PC-3 (cell line): ENCODE data around the gene TXN2. TPM values are rescaled to one million over a fixed set of nuclear protein-coding genes. Genes with fewer than 3 reads are reported as not detected.

Source experiments
- ATAC-seq: fragments of 200-7000 bp; cut with Tn5 transposase; 2 replicates; pipeline ENCODE4 v1.9.1; 2020; ENCODE audit warnings: mild to moderate bottlenecking, moderate library complexity
- BruUV-seq: library from RNA; stranded (reverse); fragments of 400-500 nt; replicated peaks from 2 replicates; lab custom pipeline; 2021; lab: Mats Ljungman, UMichigan
- CTCF ChIA-PET: fragments of 300-600 bp; sonication (Branson Sonifier 250); formaldehyde crosslinking; loops from one replicate; lab custom pipeline; 2022; ENCODE audit warnings: antibody characterized with exemption; lab: Charles Lee
- POLR2A ChIA-PET: fragments of 300-600 bp; sonication (Branson Sonifier 250); formaldehyde crosslinking; loops from one replicate; lab custom pipeline; 2022; ENCODE audit warnings: antibody characterized with exemption; ENCODE audit not compliant: unreplicated experiment; lab: Charles Lee
- DNase-seq: peaks from one replicate; pipeline ENCODE4 v3.0.0-alpha.2; 2015
- H2AFZ ChIP-seq: fragments of 300-600 bp; sonication (generic); 2 replicates; pipeline ENCODE4 v1.6.0; 2016; ENCODE audit warnings: antibody characterized with exemption, low read length
- H3F3A ChIP-seq: fragments of 300-600 bp; sonication (generic); one replicate; pipeline ENCODE4 v1.6.0; 2017; ENCODE audit warnings: antibody characterized with exemption, low read length, control low read depth, mild to moderate bottlenecking; ENCODE audit not compliant: unreplicated experiment
- H3K27ac ChIP-seq: fragments of 300-600 bp; sonication (generic); 2 replicates; pipeline ENCODE4 v1.5.1; 2016; ENCODE audit warnings: mild to moderate bottlenecking, low read length
- H3K27me3 ChIP-seq: fragments of 300-600 bp; sonication (generic); 2 replicates; pipeline ENCODE4 v1.6.1; 2016; ENCODE audit warnings: low read length, mixed read lengths
- H3K36me3 ChIP-seq: fragments of 300-600 bp; sonication (generic); 2 replicates; pipeline ENCODE4 v1.6.1; 2016; ENCODE audit warnings: low read depth, mixed run types, low read length, mixed read lengths
- H3K4me1 ChIP-seq: fragments of 300-600 bp; sonication (generic); 2 replicates; pipeline ENCODE4 v1.5.1; 2016; ENCODE audit warnings: low read length; ENCODE audit not compliant: insufficient read depth
- H3K4me2 ChIP-seq: fragments of 300-600 bp; sonication (generic); 2 replicates; pipeline ENCODE4 v1.6.0; 2016; ENCODE audit warnings: low read length
- H3K4me3 ChIP-seq: fragments of 300-600 bp; sonication (generic); 2 replicates; pipeline ENCODE4 v1.5.1; 2016; ENCODE audit warnings: mild to moderate bottlenecking, low read length, mixed read lengths
- H3K79me2 ChIP-seq: fragments of 300-600 bp; sonication (generic); 2 replicates; pipeline ENCODE4 v1.6.1; 2017; ENCODE audit warnings: low read length, mixed read lengths
- H3K9ac ChIP-seq: fragments of 300-600 bp; sonication (generic); 2 replicates; pipeline ENCODE4 v1.6.0; 2016; ENCODE audit warnings: mild to moderate bottlenecking, low read length
- H3K9me2 ChIP-seq: fragments of 300-600 bp; sonication (generic); replicated peaks from 2 replicates; pipeline ENCODE4 v1.6.1; 2016; ENCODE audit warnings: mixed run types, low read length, mixed read lengths
- H3K9me3 ChIP-seq: fragments of 300-600 bp; sonication (generic); 2 replicates; pipeline ENCODE4 v1.6.1; 2016; ENCODE audit warnings: low read length, mixed read lengths
- H4K20me1 ChIP-seq: fragments of 300-600 bp; sonication (generic); 2 replicates; pipeline ENCODE4 v1.6.1; 2016; ENCODE audit warnings: low read length, mixed read lengths
- CTCF ChIP-seq: fragments of 300-600 bp; sonication (generic); conservative IDR thresholded peaks from 2 replicates; pipeline ENCODE4 v1.5.1; 2017; ENCODE audit warnings: antibody characterized with exemption, low read depth, mild to moderate bottlenecking, low read length
- EZH2 ChIP-seq: fragments of 300-600 bp; sonication (generic); IDR thresholded peaks from one replicate; pipeline ENCODE4 v1.6.1; 2017; ENCODE audit warnings: antibody characterized with exemption, mild to moderate bottlenecking, low read length; ENCODE audit not compliant: unreplicated experiment
- EZH2phosphoT487 ChIP-seq: fragments of 300-600 bp; sonication (generic); IDR thresholded peaks from 2 replicates; pipeline ENCODE4 v1.6.1; 2018; ENCODE audit warnings: mild to moderate bottlenecking, antibody characterized with exemption, low read length, borderline replicate concordance
- intact Hi-C: fragments of 100-400 bp; cut with micrococcal nuclease; formaldehyde crosslinking; loops from 2 replicates; pipeline ENCODE4 v1.9.0; 2023
- total RNA-seq: library from RNA; depleted of rRNA; stranded (reverse); fragments of >200 nt; gene quantifications from 2 replicates; pipeline ENCODE4 v1.2.3, GENCODE V29; 2014

Gene TXN2
- total RNA-seq, 1 experiment from 2014 or later, result 49.6 TPM

GRCh38 chr22:36510966-36511881 lies 29.8 kb upstream of the TXN2 start:
- H3K4me2 ChIP-seq, result no peak overlapping the region
- H3K36me3 ChIP-seq, result peaks cover 36% of the 10 kb centered on the region
- DNase-seq (peak; percentile 42), ATAC-seq (peak; percentile 47)
- H4K20me1 ChIP-seq, result 0 out of 2 replicates have a peak, but pooled peaks cover 5% of the 10 kb centered on the region
- no peak overlapping the region for H3K9ac ChIP-seq
- intact Hi-C loops, result no loop called here
- ChIA-PET CTCF (no interaction called here), POLR2A (no interaction called here)
- H2AFZ ChIP-seq, result no peak overlapping the region
- TSS peak; percentile 21 for BruUV-seq
- no peak overlapping the region for H3K27ac ChIP-seq
- no peaks in the 10 kb centered on the region for H3K9me2 ChIP-seq
- H3F3A ChIP-seq, result peaks cover 3% of the 10 kb centered on the region
- no peaks in the 10 kb centered on the region for H3K79me2 ChIP-seq
- peaks cover 9% of the 10 kb centered on the region; the same call in 1 of the 2 replicates for H3K4me1 ChIP-seq
- no peaks in the 10 kb centered on the region for H3K27me3 ChIP-seq
- H3K9me3 ChIP-seq, result no peaks in the 10 kb centered on the region
- no peak overlapping the region for H3K4me3 ChIP-seq
- peak; percentile 62 for TF ChIP-seq CTCF
- TF ChIP-seq EZH2, result no peak
- no peak for TF ChIP-seq EZH2phosphoT487

- no peak overlapping the region for H3K4me3 ChIP-seq
- 0 out of 2 replicates have a peak, but pooled peaks cover 5% of the 10 kb centered on the region for H4K20me1 ChIP-seq
- intact Hi-C loops, result no loop called here
- no TSS peak for BruUV-seq
- DNase-seq (no peak), ATAC-seq (no peak)
- TF ChIP-seq CTCF (no peak), EZH2 (no peak), EZH2phosphoT487 (no peak)
- H3K27ac ChIP-seq, result no peak overlapping the region
- peaks cover 34% of the 10 kb centered on the region for H3K36me3 ChIP-seq
- H3K27me3 ChIP-seq, result no peaks in the 10 kb centered on the region
- H3K9ac ChIP-seq, result no peak overlapping the region
- peaks cover 3% of the 10 kb centered on the region for H3F3A ChIP-seq
- H3K9me2 ChIP-seq, result no peaks in the 10 kb centered on the region
- POLR2A ChIA-PET, result interaction anchor here (0.5 to 0.6 kb wide), 2 partner anchors 9 to 10 kb away, joined by 3 to 5 read pairs; no protein-coding TSS in a partner anchor
- no peaks in the 10 kb centered on the region for H3K9me3 ChIP-seq
- peaks cover 9% of the 10 kb centered on the region; the same call in 1 of the 2 replicates for H3K4me1 ChIP-seq
- no peak overlapping the region for H3K4me2 ChIP-seq
- no peak overlapping the region for H2AFZ ChIP-seq
- CTCF ChIA-PET, result interaction anchor here (0.8 kb wide), 1 partner anchor 147 kb away, joined by 3 read pairs; no protein-coding TSS in a partner anchor
- H3K79me2 ChIP-seq, result no peaks in the 10 kb centered on the region
These were observed 28.9 kb upstream of the TXN2 start for GRCh38 chr22:36510384-36510783.
